Prostate gland (tissue), 2 donors: ENCODE measurements around the gene ACADL.
"Not testable (repeated sequence)": the region's sequence is repeated elsewhere in the genome, so short reads cannot be mapped to it uniquely, and the experiment has no call there.

Experiments
- CTCF ChIP-seq, 4 experiments: fragments of 200-600 bp in 2 of 4; fragments of 450-650 bp in 2 of 4; sonication (generic) in 2 of 4; IDR thresholded peaks; 1 replicate in 3 of 4; 2 replicates in 1 of 4; pipeline ENCODE4 v1.5.1; 2016 to 2019; ENCODE audit warnings: antibody characterized with exemption in 4 of 4, mild to moderate bottlenecking in 2 of 4, moderate library complexity in 2 of 4
- POLR2A ChIP-seq: fragments of 450-650 bp; IDR thresholded peaks from one replicate; pipeline ENCODE4 v1.6.1; 2016; ENCODE audit warnings: antibody characterized with exemption, mild to moderate bottlenecking

GRCh38 chr2:210181606-210182088 lies 43.6 kb downstream of the ACADL start:
- TF ChIP-seq CTCF (IDR thresholded peaks at IDR 0.05); POLR2A: not testable (repeated sequence)
